ENCODE data around the gene RPE. TPM values are rescaled to one million over a fixed set of nuclear protein-coding genes. Genes with fewer than 3 reads are reported as not detected.

Gene RPE
- polyA plus RNA-seq, 3 donors, result 9.8 to 24.4 (median 19.6) TPM

- 90 to 94% (median 92%) methylated on average over 9 of the region's 9 CpGs for WGBS, 3 donors
- no peak overlapping the region for H3K27ac ChIP-seq (ENCODE audit: low read depth, low read length)
These were observed 8.5 kb upstream of the RPE start for GRCh38 chr2:209993968-209994367.

DNA sequence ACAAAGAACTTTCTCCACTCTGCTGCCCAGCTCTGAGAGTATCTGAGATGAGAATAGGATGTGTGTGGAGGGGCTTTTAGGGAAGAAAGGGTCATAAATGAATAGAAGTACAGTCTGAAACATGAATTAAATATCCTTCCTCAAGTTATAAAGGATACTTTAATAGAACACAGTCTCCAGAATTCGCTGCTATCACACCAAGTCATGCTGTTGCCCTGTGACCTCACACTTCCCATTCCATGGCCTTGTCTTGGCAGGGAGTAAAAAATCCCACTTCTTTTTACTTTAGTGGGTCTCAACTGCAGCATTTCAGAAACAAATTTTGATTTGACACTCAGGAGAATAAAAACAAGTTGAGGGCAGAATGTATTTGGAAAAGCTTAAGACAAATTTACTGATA lies 3.8 kb upstream of the RPE start:
- H3K27ac ChIP-seq (ENCODE audit: low read depth, low read length), result no peak overlapping the region
- 57 to 76% (median 67%) methylated on average over 1 of the region's 1 CpG for WGBS, 3 donors

GRCh38 chr2:210000464-210001324 lies 1.7 kb upstream of the RPE start:
- WGBS, 3 donors, result 97 to 98% (median 98%) methylated on average over 29 to 32 of the region's 32 CpGs
- no peak overlapping the region for H3K27ac ChIP-seq (ENCODE audit: low read depth, low read length)

DNA sequence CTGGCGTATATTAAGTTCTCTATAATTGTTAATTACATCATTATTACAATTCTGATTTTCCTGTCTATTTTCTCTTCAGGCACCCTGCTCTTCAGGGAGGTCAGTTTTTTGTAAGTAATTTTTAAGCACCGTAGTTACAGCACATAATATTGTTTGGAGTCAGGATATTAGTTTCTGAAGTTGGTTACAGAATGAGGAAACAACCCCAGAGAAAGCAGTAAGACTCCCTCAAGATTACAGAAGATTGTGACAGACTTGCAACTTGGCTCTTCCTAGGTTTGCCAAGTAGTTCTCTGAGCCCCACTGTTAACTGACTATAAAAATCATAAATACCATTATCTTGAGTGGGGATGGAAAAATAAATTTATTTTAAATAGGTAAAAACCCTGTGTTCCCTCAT lies 921 bp downstream of the RPE start:
- 12 to 24% (median 19%) methylated on average over 2 of the region's 2 CpGs for WGBS, 3 donors
- H3K27ac ChIP-seq (ENCODE audit: low read depth, low read length), result no peak overlapping the region

DNA sequence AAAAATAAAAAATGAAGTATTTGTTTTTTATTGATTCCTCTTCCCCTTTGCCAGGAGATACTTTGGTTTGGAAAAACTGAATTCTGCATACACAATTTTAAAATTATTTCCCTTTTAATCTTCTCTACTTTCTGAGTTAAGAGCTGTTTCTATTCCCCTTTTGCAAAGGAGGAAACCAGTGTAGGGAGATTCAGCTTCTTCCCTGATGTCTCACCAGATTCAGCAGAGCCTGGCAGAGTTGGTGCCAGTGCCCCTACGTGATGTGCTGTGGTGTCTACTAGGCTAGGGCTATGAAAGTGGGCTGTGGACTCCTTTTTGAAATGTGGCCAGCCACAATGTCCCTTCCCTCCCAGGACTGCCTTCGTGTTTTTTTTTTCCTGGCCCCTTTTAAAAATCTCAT lies 2.4 kb downstream of the RPE start:
- 63 to 71% (median 65%) methylated on average over 2 of the region's 2 CpGs for WGBS, 3 donors
- no peak overlapping the region for H3K27ac ChIP-seq (ENCODE audit: low read depth, low read length)

GRCh38 chr2:210007895-210008294 lies 5.5 kb downstream of the RPE start:
- 72 to 91% (median 84%) methylated on average over 2 of the region's 2 CpGs for WGBS, 3 donors
- no peak overlapping the region for H3K27ac ChIP-seq (ENCODE audit: low read depth, low read length)

DNA sequence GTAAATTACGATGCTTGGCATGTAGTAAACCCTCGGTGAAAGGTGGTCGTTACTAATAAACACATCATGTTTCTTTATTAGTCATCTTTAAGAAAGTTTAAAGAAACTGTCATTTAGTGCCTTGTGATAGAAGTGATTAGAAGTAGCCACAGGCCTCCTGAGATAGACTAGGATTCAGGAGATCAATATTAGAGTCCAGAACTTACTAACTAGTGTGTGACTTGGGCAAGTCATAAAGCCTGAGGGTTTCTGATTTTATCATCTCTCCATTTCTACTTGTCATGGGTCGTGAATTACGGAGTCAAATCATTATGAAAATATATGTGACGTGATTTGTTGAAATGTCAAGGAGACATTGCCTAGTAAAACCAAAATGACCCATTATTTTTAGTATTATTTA lies 6.7 kb downstream of the RPE start:
- no peak overlapping the region for H3K27ac ChIP-seq (ENCODE audit: low read depth, low read length)
- 71 to 76% (median 73%) methylated on average over 6 of the region's 6 CpGs for WGBS, 3 donors

- 50 to 74% (median 64%) methylated on average over 3 of the region's 3 CpGs for WGBS, 3 donors
These were observed 7.5 kb downstream of the RPE start for GRCh38 chr2:210009896-210010295.

DNA sequence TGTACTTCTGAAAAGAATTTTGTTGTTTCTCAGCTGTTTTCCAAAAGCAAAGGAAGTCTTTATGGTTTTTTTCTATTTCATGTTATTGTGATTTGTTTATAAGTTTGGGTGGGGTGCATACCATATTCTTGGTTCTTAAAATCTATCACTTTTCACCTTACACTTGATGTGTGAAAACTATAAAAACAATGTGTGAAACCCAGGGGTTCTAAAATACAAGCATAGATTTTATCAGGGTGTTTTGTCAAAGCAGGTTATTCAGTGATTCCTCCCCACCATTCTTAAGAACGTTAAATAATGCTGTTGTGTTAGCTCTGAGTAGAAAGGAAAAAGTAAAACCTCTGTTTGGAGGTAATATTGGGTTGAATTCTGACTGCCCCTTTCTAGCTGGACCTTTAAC lies 17.7 kb downstream of the RPE start:
- H3K27ac ChIP-seq (ENCODE audit: low read depth, low read length), result no peak overlapping the region
- whole genome bisulfite sequencing, 3 donors, result 74 to 86% (median 79%) methylated on average over 1 of the region's 1 CpG

More at GRCh38 chr2:210009896-210010295, 7.5 kb downstream of the RPE start:
- no peak overlapping the region for H3K27ac ChIP-seq (ENCODE audit: low read depth, low read length)

- no peak overlapping the region for H3K27ac ChIP-seq (ENCODE audit: low read depth, low read length)
- 88 to 92% (median 92%) methylated on average over 3 of the region's 3 CpGs for WGBS, 3 donors
These were observed 20.4 kb downstream of the RPE start for GRCh38 chr2:210022824-210023223.

DNA sequence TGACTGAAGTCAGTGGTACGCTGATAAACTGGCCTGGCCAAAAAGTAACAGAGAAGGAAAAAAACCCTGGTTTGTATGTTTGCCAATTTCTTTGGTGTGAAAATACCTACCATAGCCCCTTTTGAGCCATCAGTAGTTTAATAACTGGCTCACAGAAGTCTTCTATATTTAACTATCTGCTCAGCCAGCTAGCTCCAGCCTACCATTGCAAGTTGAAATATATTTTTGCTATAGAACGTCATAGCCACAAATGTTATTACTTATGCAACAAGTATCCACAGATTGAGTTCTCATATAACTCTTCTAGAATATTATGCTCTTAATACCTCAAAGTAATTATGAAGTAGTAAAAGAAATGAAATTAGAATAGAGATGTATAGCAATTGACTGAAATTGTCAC lies 25.2 kb downstream of the RPE start:
- WGBS, 3 donors, result 91 to 95% (median 93%) methylated on average over 2 of the region's 2 CpGs
- no peak overlapping the region for H3K27ac ChIP-seq (ENCODE audit: low read depth, low read length)

DNA sequence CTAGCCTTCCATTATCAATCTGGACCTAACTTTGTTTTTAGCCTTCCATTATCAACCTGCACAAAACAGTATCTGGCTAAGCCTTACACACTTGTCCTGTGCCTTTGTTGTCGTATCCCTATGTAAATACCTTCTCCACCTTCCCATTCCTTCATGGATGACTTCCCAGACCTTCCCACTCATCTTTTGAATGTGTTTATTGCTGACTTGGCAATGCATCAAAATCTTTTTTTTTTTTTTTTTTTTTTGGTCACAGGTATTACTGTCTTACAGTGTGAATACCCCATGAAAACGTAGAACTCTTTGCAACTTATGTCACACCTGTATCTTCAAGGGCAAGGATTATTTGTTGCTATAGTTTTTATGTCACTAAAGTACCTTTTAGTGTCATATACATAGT lies 25.7 kb downstream of the RPE start:
- no peak overlapping the region for H3K27ac ChIP-seq (ENCODE audit: low read depth, low read length)
- WGBS, 3 donors, result 75 to 95% (median 87%) methylated on average over 2 of the region's 2 CpGs

GRCh38 chr2:210034087-210034683 lies 31.7 kb downstream of the RPE start:
- H3K27ac ChIP-seq (ENCODE audit: low read depth, low read length), result no peak overlapping the region
- 62 to 85% (median 81%) methylated on average over 2 of the region's 2 CpGs for WGBS, 3 donors

GRCh38 chr2:210035679-210036078 lies 33.2 kb downstream of the RPE start:
- 96 to 99% (median 96%) methylated on average over 4 of the region's 4 CpGs for WGBS, 3 donors

DNA sequence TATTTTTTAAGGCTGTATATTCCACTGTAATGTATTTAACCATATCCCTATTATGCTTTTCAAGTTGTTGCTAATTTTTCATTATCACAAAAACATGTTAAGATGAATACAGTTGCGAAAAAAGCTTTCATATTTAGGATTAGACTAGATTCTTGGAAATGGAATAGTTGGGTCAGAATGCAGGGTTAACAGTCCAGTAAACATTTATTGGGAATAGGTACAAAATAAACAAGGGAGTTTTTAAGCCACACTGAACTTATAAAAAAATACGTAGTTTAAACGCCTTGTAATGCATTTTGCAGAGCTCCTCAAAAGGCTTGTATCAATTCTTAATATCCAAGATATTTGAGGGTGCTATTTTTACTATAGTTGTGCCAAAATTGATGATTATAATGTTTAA lies 35.6 kb downstream of the RPE start:
- 74 to 96% (median 92%) methylated on average over 3 of the region's 3 CpGs for WGBS, 3 donors
- no peak overlapping the region for H3K27ac ChIP-seq (ENCODE audit: low read depth, low read length)

More at GRCh38 chr2:210035679-210036078, 33.2 kb downstream of the RPE start:
- no peak overlapping the region for H3K27ac ChIP-seq (ENCODE audit: low read depth, low read length)

GRCh38 chr2:210046851-210047500 lies 44.5 kb downstream of the RPE start:
- H3K27ac ChIP-seq (ENCODE audit: low read depth, low read length), result no peak overlapping the region
- 95 to 98% (median 97%) methylated on average over 2 of the region's 2 CpGs for WGBS, 3 donors

DNA sequence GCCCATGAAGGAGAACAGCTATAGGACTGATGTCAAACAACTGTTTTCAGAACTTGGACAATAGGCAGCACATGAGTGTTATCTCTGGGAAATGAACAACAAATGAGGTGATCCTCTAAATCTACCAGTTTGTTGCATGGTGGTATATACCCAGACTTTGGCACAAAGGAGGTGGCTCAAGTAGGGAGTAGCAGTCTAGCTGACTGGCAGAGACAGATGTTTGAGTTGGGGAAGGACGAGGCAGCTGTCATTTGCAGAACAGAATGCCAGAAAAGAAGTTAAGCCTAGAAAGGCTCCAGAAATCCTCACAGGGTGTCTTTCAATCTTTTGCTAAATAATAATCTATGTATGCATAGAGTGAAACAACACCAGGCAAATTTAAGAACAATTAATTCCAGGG lies 47.4 kb downstream of the RPE start:
- H3K27ac ChIP-seq (ENCODE audit: low read depth, low read length), result no peak overlapping the region
- 82 to 92% (median 91%) methylated on average over 1 of the region's 1 CpG for WGBS, 3 donors

GRCh38 chr2:210050885-210051284 lies 48.4 kb downstream of the RPE start:
- WGBS, 3 donors, result 94 to 100% (median 98%) methylated on average over 1 of the region's 1 CpG
- no peak overlapping the region for H3K27ac ChIP-seq (ENCODE audit: low read depth, low read length)

DNA sequence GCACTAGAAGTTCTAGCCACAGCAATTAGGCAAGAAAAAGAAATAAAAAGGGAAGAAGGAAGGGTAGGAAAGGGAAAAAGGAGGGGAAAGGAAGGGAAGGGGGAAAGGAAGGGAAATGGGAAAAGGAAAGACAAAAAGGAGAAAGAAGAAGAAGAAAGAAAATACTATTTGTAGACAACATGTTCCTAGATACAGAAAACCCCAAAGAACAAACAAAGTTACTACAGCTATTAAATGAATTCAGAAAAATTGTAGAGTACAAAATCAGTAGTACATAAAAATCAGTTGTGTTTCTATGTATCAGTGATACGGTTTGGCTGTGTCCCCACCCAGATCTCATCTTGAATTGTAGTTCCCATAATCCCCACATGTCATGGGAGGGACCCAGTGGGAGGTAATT lies 52.3 kb downstream of the RPE start:
- H3K27ac ChIP-seq (ENCODE audit: low read depth, low read length), result no peak overlapping the region
- WGBS, 3 donors, result 91 to 100% (median 97%) methylated on average over 1 of the region's 1 CpG

Data from adipose tissue (tissue), 3 donors.